Measurements from ENCODE around the gene RABL2A.
"Not testable (repeated sequence)": the region's sequence is repeated elsewhere in the genome, so short reads cannot be mapped to it uniquely, and the experiment has no call there.

GRCh38 chr2:113621002-113621401, 6.1 kb upstream of the RABL2A start:
- not testable (repeated sequence) for TF ChIP-seq CTCF, POLR2A (IDR thresholded peaks at IDR 0.05)
